ENCODE data around the gene VPS52.
"Not testable (repeated sequence)": the region's sequence is repeated elsewhere in the genome, so short reads cannot be mapped to it uniquely, and the experiment has no call there.

VPS52 gene

GRCh38 chr6:33259032-33259431 is 12.6 kb downstream of the VPS52 start:
- DNase-seq (ENCODE audit: low read depth, low spot score): peak; percentile 72
- H3K27ac ChIP-seq: peak overlapping the region; percentile 28

GRCh38 chr6:33254591-33254990 is 17.1 kb downstream of the VPS52 start:
- H3K27ac ChIP-seq: no peak overlapping the region
- DNase-seq (ENCODE audit: low read depth, low spot score): no peak

GRCh38 chr6:33252759-33253158 is 18.9 kb downstream of the VPS52 start:
- DNase-seq (ENCODE audit: low read depth, low spot score): no peak

GRCh38 chr6:33251395-33252012 is 20.2 kb downstream of the VPS52 start:
- DNase-seq (ENCODE audit: low read depth, low spot score): no peak
- H3K27ac ChIP-seq: no peak overlapping the region

More at GRCh38 chr6:33252759-33253158, 18.9 kb downstream of the VPS52 start:
- peak overlapping the region; percentile 1 for H3K27ac ChIP-seq

GRCh38 chr6:33250731-33251130 is 20.9 kb downstream of the VPS52 start:
- no peak for DNase-seq (ENCODE audit: low read depth, low spot score)
- peak overlapping the region; percentile 95 for H3K27ac ChIP-seq

- DNase-seq (ENCODE audit: low read depth, low spot score): peak; percentile 64
- peak overlapping the region; percentile 95 for H3K27ac ChIP-seq
These were observed 21.7 kb downstream of the VPS52 start for GRCh38 chr6:33249732-33250630.

GRCh38 chr6:33248932-33249731 is 22.5 kb downstream of the VPS52 start:
- H3K27ac ChIP-seq: peak overlapping the region; percentile 95
- peak; percentile 97 for DNase-seq (ENCODE audit: low read depth, low spot score)

GRCh38 chr6:33248643-33248931 is 23.1 kb downstream of the VPS52 start:
- no peak for DNase-seq (ENCODE audit: low read depth, low spot score)
- H3K27ac ChIP-seq: peak overlapping the region; percentile 95

- peak overlapping the region; percentile 95 for H3K27ac ChIP-seq
- no peak for DNase-seq (ENCODE audit: low read depth, low spot score)
These were observed 23.6 kb downstream of the VPS52 start for GRCh38 chr6:33247977-33248642.

GRCh38 chr6:33243476-33243875 is 28.2 kb downstream of the VPS52 start:
- DNase-seq (ENCODE audit: low read depth, low spot score): no peak
- no peak overlapping the region for H3K27ac ChIP-seq

GRCh38 chr6:33241968-33242367 is 29.7 kb downstream of the VPS52 start:
- no peak for DNase-seq (ENCODE audit: low read depth, low spot score)
- no peak overlapping the region for H3K27ac ChIP-seq

- H3K27ac ChIP-seq: no peak overlapping the region
- no peak for DNase-seq (ENCODE audit: low read depth, low spot score)
These were observed 33.9 kb downstream of the VPS52 start for GRCh38 chr6:33237741-33238140.

- DNase-seq (ENCODE audit: low read depth, low spot score): no peak
- H3K27ac ChIP-seq: no peak overlapping the region
These were observed 34.8 kb downstream of the VPS52 start for GRCh38 chr6:33236852-33237251.

- DNase-seq (ENCODE audit: low read depth, low spot score): no peak
- no peak overlapping the region for H3K27ac ChIP-seq
These were observed 35.3 kb downstream of the VPS52 start for GRCh38 chr6:33236328-33236727.

GRCh38 chr6:33235221-33235634 is 36.4 kb downstream of the VPS52 start:
- H3K27ac ChIP-seq: no peak overlapping the region
- no peak for DNase-seq (ENCODE audit: low read depth, low spot score)

GRCh38 chr6:33226503-33227120 is 45.1 kb downstream of the VPS52 start:
- DNase-seq (ENCODE audit: low read depth, low spot score); H3K27ac ChIP-seq: not testable (repeated sequence)

GRCh38 chr6:33217681-33218080 is 54.0 kb downstream of the VPS52 start:
- H3K27ac ChIP-seq: peak overlapping the region; percentile 58
- DNase-seq (ENCODE audit: low read depth, low spot score): no peak

GRCh38 chr6:33217246-33217645 is 54.4 kb downstream of the VPS52 start:
- DNase-seq (ENCODE audit: low read depth, low spot score): no peak

GRCh38 chr6:33216117-33216649 is 55.5 kb downstream of the VPS52 start:
- H3K27ac ChIP-seq: no peak overlapping the region
- no peak for DNase-seq (ENCODE audit: low read depth, low spot score)

More at GRCh38 chr6:33217246-33217645, 54.4 kb downstream of the VPS52 start:
- H3K27ac ChIP-seq: peak overlapping the region; percentile 58

Data from epithelial cell of prostate (primary cell).